ENCODE data around the gene TARBP2. TPM values are rescaled to one million over a fixed set of nuclear protein-coding genes. Genes with fewer than 3 reads are reported as not detected.

TARBP2 gene
- total RNA-seq, 2 experiments from 2014 or later, result 32.3 to 34.9 TPM

DNA sequence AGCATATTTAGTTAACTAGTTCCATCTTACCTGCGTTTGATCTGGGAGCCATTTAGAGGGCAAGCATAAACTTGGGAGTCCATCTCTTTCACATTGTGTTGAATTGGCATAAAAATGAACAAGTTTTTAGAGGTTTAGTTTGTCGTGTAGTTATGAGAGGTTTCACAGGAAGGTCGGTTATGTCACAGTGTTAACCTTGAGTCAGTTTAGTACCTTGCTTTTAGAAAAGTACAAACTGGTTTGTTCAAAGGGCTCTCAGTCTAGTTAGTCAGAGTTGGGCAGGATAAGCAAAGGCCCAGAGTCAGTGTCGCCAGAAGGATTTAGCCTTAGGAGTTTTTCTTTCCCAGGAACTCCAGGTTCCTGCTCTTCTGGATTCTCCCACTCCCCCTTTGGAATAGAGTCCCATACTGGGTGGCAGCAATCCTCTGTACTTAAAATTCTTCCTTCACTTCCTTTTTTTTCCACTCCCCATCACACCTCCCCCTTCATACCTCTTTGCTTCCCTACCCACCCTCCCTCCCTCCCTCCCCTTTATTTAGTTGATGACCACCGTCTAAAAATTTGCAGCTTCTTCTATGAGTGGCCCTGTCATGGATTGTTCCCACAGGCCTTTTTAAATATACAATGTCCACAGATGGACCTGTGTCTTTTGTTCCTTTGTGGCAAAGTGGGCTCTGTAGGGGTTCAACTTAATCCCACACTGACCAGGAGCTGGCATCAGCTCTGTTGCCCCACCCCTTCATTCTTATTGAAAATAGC lies 37.1 kb upstream of the TARBP2 start:
- POLR2A ChIA-PET, result interaction anchor here (0.9 to 1.6 kb wide), 2 partner anchors 10 to 173 kb away, joined by 3 to 4 read pairs; no protein-coding TSS in a partner anchor
- no peak for ATAC-seq (ENCODE audit: low read depth)
- Mint-ChIP-seq H3K36me3 (peaks cover 50% of the 10 kb centered on the region), H3K4me1 (peaks cover 23% of the 10 kb centered on the region), H3K9me3 (no peaks in the 10 kb centered on the region), H3K27me3 (no peaks in the 10 kb centered on the region), H3K27ac (no peak overlapping the region), H3K4me3 (no peak overlapping the region)
- DNase-seq, result no peak

GRCh38 chr12:53464685-53465418 lies 36.2 kb upstream of the TARBP2 start:
- no peaks in the 10 kb centered on the region for H3K9me3 Mint-ChIP-seq
- ATAC-seq (ENCODE audit: low read depth) (no peak), DNase-seq (no peak)
- H3K27ac Mint-ChIP-seq, result peak overlapping the region; percentile 11
- POLR2A ChIA-PET, result interaction anchor here (0.6 to 1.6 kb wide), 4 partner anchors 9 to 174 kb away, joined by 3 to 4 read pairs (median 3); no protein-coding TSS in a partner anchor
- H3K36me3 Mint-ChIP-seq, result peaks cover 45% of the 10 kb centered on the region
- H3K4me3 Mint-ChIP-seq, result no peak overlapping the region
- peaks cover 21% of the 10 kb centered on the region for H3K4me1 Mint-ChIP-seq
- H3K27me3 Mint-ChIP-seq, result no peaks in the 10 kb centered on the region

- POLR2A ChIA-PET, result interaction anchor here (0.6 to 1.1 kb wide), 3 partner anchors 11 to 43 kb away, joined by 3 read pairs; no protein-coding TSS in a partner anchor
- no peak for ATAC-seq (ENCODE audit: low read depth)
Measured at GRCh38 chr12:53465679-53466078, 35.4 kb upstream of the TARBP2 start.

DNA sequence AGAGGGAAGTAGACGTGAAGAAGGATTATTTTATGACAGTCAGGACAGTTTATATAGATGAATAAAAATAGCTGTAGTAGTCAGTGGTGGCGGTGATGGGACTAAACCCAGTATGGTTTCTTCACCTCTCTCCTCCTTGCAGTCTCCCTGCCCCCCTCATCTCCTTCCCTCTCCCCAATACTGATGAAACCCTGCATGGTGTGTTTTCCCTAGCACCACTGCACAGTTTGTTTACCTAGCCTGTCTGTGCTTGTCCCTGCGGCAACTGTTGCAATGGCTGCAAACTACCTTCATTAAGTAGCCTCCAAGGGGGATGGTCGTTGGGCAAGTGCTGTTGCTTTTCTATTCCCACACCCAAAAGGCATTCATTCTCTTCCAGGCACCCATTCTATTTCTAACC lies 34.4 kb upstream of the TARBP2 start:
- Mint-ChIP-seq H3K4me1 (peaks cover 15% of the 10 kb centered on the region), H3K27ac (no peak overlapping the region), H3K36me3 (peaks cover 39% of the 10 kb centered on the region), H3K9me3 (no peaks in the 10 kb centered on the region), H3K4me3 (no peak overlapping the region), H3K27me3 (no peaks in the 10 kb centered on the region)
- DNase-seq (no peak), ATAC-seq (ENCODE audit: low read depth) (no peak)
- POLR2A ChIA-PET, result no interaction called here

More at GRCh38 chr12:53465679-53466078, 35.4 kb upstream of the TARBP2 start:
- DNase-seq, result no peak
- peaks cover 16% of the 10 kb centered on the region for H3K4me1 Mint-ChIP-seq
- H3K4me3 Mint-ChIP-seq, result no peak overlapping the region
- H3K27ac Mint-ChIP-seq, result no peak overlapping the region
- H3K9me3 Mint-ChIP-seq, result no peaks in the 10 kb centered on the region
- H3K36me3 Mint-ChIP-seq, result peaks cover 40% of the 10 kb centered on the region
- no peaks in the 10 kb centered on the region for H3K27me3 Mint-ChIP-seq

DNA sequence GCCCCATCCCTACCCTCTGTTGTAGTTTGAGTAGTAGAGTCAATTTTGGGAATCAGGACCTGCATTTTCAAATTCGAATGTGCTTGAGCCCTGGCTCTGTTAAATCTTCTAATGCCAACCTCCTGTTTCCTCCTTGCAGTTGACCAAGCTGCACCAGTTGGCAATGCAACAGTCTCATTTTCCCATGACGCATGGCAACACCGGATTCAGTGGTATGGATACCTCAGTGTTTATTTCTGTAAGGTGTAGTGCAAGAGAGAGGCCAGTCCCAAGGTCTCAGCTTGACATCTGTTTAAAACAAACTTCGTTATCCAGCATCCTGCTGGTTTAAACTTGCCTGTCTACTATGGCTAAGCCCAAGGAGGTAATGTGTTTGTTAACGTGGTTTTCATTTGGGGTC lies 34.0 kb upstream of the TARBP2 start:
- H3K27me3 Mint-ChIP-seq, result no peaks in the 10 kb centered on the region
- H3K4me3 Mint-ChIP-seq, result no peak overlapping the region
- ATAC-seq (ENCODE audit: low read depth) (no peak), DNase-seq (no peak)
- H3K4me1 Mint-ChIP-seq, result peaks cover 20% of the 10 kb centered on the region
- POLR2A ChIA-PET, result no interaction called here
- no peak overlapping the region for H3K27ac Mint-ChIP-seq
- H3K36me3 Mint-ChIP-seq, result peaks cover 43% of the 10 kb centered on the region
- H3K9me3 Mint-ChIP-seq, result no peaks in the 10 kb centered on the region

GRCh38 chr12:53467880-53468279 lies 33.2 kb upstream of the TARBP2 start:
- no peak for ATAC-seq (ENCODE audit: low read depth)
- H3K27me3 Mint-ChIP-seq, result no peaks in the 10 kb centered on the region
- H3K4me3 Mint-ChIP-seq, result no peak overlapping the region
- peaks cover 40% of the 10 kb centered on the region for H3K36me3 Mint-ChIP-seq
- no peak for DNase-seq
- no peak overlapping the region for H3K27ac Mint-ChIP-seq
- H3K4me1 Mint-ChIP-seq, result peaks cover 25% of the 10 kb centered on the region
- H3K9me3 Mint-ChIP-seq, result no peaks in the 10 kb centered on the region
- POLR2A ChIA-PET, result no interaction called here

- peaks cover 37% of the 10 kb centered on the region for H3K36me3 Mint-ChIP-seq
Measured at GRCh38 chr12:53468282-53468681, 32.8 kb upstream of the TARBP2 start.

GRCh38 chr12:53472056-53472582 lies 29.0 kb upstream of the TARBP2 start:
- peak overlapping the region; percentile 1 for H3K4me3 Mint-ChIP-seq
- POLR2A ChIA-PET, result interaction anchor here (0.7 kb wide), 1 partner anchor 10 kb away, joined by 6 read pairs; no protein-coding TSS in a partner anchor
- ATAC-seq (ENCODE audit: low read depth) (no peak), DNase-seq (no peak)
- no peak overlapping the region for H3K27ac Mint-ChIP-seq
- no peaks in the 10 kb centered on the region for H3K9me3 Mint-ChIP-seq
- peaks cover 38% of the 10 kb centered on the region for H3K36me3 Mint-ChIP-seq
- H3K4me1 Mint-ChIP-seq, result peaks cover 38% of the 10 kb centered on the region
- no peaks in the 10 kb centered on the region for H3K27me3 Mint-ChIP-seq

More at GRCh38 chr12:53468282-53468681, 32.8 kb upstream of the TARBP2 start:
- Mint-ChIP-seq H3K9me3 (no peaks in the 10 kb centered on the region), H3K27me3 (no peaks in the 10 kb centered on the region), H3K4me1 (peaks cover 23% of the 10 kb centered on the region), H3K27ac (peak overlapping the region; percentile 17), H3K4me3 (no peak overlapping the region)
- POLR2A ChIA-PET, result interaction anchor here (0.7 kb wide), 1 partner anchor 10 kb away, joined by 5 read pairs; no protein-coding TSS in a partner anchor
- ATAC-seq (ENCODE audit: low read depth), result no peak
- no peak for DNase-seq

GRCh38 chr12:53474077-53474476 lies 27.0 kb upstream of the TARBP2 start:
- no peak for DNase-seq
- Mint-ChIP-seq H3K27ac (no peak overlapping the region), H3K9me3 (no peaks in the 10 kb centered on the region), H3K36me3 (peaks cover 34% of the 10 kb centered on the region), H3K27me3 (no peaks in the 10 kb centered on the region), H3K4me3 (no peak overlapping the region), H3K4me1 (peaks cover 38% of the 10 kb centered on the region)
- POLR2A ChIA-PET, result interaction anchor here (0.8 to 1.9 kb wide), 5 partner anchors 9 to 129 kb away, joined by 3 to 8 read pairs (median 4); partner anchors contain the start of gene TARBP2
- ATAC-seq (ENCODE audit: low read depth), result no peak

DNA sequence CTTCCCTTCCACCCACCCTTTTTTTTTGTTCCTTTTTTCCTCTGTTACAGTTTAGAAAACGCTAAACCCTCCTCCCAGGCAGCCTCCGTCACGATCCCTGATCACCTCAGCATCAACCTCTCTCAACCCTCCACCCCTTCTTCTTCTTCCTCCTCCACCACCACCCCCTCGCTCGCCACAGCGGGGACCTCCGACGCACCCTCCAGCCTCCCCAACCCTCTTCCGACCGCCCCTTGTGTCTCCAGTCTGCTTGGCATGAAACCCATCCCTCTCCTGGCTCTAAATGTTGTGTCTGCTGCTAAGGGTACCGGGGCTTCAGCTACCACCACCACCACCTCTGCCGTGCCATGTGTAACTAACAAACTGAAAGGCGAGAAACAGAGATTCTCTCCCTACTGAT lies 26.3 kb upstream of the TARBP2 start:
- H3K27ac Mint-ChIP-seq, result peak overlapping the region; percentile 82
- H3K4me3 Mint-ChIP-seq, result peak overlapping the region; percentile 26
- POLR2A ChIA-PET, result interaction anchor here (1.3 to 1.5 kb wide), 2 partner anchors 34 to 130 kb away, joined by 3 to 4 read pairs; no protein-coding TSS in a partner anchor
- DNase-seq, result no peak
- peaks cover 38% of the 10 kb centered on the region for H3K4me1 Mint-ChIP-seq
- no peaks in the 10 kb centered on the region for H3K27me3 Mint-ChIP-seq
- no peaks in the 10 kb centered on the region for H3K9me3 Mint-ChIP-seq
- ATAC-seq (ENCODE audit: low read depth), result peak; percentile 17
- H3K36me3 Mint-ChIP-seq, result peaks cover 34% of the 10 kb centered on the region

DNA sequence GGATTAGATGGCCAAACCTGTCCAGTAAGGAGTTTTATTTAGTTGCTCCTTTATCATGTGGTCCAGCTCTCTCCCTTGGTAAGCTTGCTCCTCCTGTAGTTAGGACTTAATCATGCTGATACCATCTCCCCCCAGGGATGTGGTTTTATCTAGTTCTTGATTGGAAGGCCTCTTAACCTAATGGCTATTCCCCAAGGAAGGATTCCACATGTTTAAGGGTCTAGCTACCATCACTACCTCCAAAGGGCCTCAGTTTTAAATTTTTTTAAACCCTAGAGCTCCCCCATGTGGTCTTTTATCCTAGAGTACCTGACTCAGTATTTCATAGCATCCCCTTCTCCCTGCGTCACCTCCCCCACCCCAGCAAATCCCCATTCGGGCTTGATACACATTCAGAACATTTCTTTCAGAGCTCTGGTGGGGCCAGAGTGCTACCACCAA lies 24.3 kb upstream of the TARBP2 start:
- Mint-ChIP-seq H3K36me3 (peaks cover 27% of the 10 kb centered on the region), H3K27ac (no peak overlapping the region), H3K27me3 (no peaks in the 10 kb centered on the region), H3K9me3 (no peaks in the 10 kb centered on the region), H3K4me1 (peaks cover 32% of the 10 kb centered on the region), H3K4me3 (no peak overlapping the region)
- DNase-seq (no peak), ATAC-seq (ENCODE audit: low read depth) (no peak)
- POLR2A ChIA-PET, result interaction anchor here (0.6 to 0.8 kb wide), 5 partner anchors 11 to 397 kb away, joined by 3 to 9 read pairs (median 3); no protein-coding TSS in a partner anchor

DNA sequence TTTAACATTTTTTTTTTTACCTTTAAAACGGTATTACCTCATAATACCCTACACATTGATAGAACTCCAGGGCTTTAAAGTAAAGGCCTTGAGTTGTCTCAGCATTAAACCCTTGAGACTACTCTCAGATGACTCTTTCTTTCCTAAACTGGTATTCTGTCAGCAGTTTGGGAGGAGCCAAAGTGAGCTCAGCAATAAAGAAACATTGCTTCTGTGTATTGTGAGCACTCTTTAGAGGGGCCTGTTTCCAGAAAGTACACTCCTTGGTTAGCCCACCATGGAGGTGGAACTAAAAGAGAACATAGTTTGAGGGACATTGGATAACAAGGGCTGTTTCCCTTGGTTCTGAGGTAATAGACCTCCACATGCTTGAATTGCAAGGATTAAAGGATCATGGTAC lies 22.2 kb upstream of the TARBP2 start:
- Mint-ChIP-seq H3K27me3 (no peaks in the 10 kb centered on the region), H3K36me3 (peaks cover 30% of the 10 kb centered on the region), H3K27ac (no peak overlapping the region), H3K4me3 (no peak overlapping the region), H3K4me1 (peaks cover 20% of the 10 kb centered on the region), H3K9me3 (no peaks in the 10 kb centered on the region)
- DNase-seq (no peak), ATAC-seq (ENCODE audit: low read depth) (no peak)
- POLR2A ChIA-PET, result interaction anchor here (0.6 kb wide), 1 partner anchor 280 kb away, joined by 3 read pairs; no protein-coding TSS in a partner anchor

- Mint-ChIP-seq H3K4me3 (no peak overlapping the region), H3K36me3 (peaks cover 34% of the 10 kb centered on the region), H3K27ac (no peak overlapping the region), H3K4me1 (peaks cover 16% of the 10 kb centered on the region), H3K27me3 (no peaks in the 10 kb centered on the region), H3K9me3 (no peaks in the 10 kb centered on the region)
- POLR2A ChIA-PET, result no interaction called here
- ATAC-seq (ENCODE audit: low read depth), result no peak
- DNase-seq, result no peak
Measured at GRCh38 chr12:53479331-53479730, 21.8 kb upstream of the TARBP2 start.
